ENCODE data around the gene AMBRA1.

Gene AMBRA1

DNA sequence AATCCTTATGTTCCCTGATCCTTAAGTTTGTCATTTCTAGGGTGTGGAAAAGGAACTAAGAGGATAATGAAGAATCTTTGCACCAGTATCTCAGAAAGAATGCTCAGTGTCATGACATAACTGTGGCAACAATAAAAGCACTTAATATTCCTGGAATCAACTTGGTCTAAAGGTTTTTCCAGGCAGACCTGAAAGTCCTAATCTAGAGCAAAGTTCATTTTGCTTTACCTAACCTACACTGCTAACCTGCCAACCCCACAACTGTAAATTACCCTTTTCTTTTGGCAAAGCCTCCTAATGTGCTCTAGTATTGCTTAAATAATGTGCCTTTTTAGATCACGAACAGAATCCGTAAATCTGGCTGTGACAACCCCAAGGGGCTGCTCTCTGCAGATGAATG lies 82.5 kb downstream of the AMBRA1 start:
- DNase-seq (ENCODE audit: low spot score), result no peak
- TF ChIP-seq, protein P1, sequence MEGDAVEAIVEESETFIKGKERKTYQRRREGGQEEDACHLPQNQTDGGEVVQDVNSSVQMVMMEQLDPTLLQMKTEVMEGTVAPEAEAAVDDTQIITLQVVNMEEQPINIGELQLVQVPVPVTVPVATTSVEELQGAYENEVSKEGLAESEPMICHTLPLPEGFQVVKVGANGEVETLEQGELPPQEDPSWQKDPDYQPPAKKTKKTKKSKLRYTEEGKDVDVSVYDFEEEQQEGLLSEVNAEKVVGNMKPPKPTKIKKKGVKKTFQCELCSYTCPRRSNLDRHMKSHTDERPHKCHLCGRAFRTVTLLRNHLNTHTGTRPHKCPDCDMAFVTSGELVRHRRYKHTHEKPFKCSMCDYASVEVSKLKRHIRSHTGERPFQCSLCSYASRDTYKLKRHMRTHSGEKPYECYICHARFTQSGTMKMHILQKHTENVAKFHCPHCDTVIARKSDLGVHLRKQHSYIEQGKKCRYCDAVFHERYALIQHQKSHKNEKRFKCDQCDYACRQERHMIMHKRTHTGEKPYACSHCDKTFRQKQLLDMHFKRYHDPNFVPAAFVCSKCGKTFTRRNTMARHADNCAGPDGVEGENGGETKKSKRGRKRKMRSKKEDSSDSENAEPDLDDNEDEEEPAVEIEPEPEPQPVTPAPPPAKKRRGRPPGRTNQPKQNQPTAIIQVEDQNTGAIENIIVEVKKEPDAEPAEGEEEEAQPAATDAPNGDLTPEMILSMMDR (IDR thresholded peaks at IDR 0.05; ENCODE audit: extremely low read depth, missing control alignments), result no peak

DNA sequence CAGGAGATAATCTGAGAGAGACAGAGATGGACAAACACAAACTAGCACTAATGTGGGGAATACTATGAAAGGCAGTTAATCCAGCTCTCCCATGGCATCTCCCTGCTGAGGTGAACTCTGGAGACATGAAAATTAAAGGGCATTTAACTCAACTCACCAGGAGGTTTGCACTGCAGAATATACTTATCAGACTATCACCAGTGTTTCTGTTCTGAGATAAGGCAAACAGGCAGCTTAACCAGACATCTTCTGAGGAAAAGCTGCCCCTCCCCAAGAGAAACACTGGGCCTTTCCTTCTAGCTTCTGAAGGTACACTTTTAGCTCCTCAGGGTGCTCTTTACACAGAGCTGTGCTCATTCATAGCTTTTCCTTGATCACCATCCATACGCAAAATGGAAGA lies 85.5 kb downstream of the AMBRA1 start:
- DNase-seq (ENCODE audit: low spot score), result no peak

DNA sequence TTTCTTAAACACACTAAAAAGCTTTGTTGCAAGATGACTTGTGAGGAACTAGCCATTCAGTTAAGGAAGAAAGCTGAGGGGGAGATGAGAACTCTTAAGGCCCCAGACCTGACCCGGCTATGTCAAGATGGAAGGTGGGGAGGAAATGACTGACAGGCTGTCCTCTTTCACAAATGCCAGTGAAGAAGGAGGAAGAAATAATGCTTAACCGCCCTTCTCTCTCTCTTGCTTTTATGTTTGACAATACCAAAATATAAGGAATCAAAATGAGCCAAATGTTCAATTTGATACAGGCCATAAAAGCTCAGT lies 87.4 kb downstream of the AMBRA1 start:
- TF ChIP-seq, protein P1 (IDR thresholded peaks at IDR 0.05; ENCODE audit: extremely low read depth, missing control alignments), result no peak
- DNase-seq (ENCODE audit: low spot score), result no peak

More for the DNA sequence above, 85.5 kb downstream of the AMBRA1 start:
- TF ChIP-seq, protein P1 (IDR thresholded peaks at IDR 0.05; ENCODE audit: extremely low read depth, missing control alignments), result no peak

DNA sequence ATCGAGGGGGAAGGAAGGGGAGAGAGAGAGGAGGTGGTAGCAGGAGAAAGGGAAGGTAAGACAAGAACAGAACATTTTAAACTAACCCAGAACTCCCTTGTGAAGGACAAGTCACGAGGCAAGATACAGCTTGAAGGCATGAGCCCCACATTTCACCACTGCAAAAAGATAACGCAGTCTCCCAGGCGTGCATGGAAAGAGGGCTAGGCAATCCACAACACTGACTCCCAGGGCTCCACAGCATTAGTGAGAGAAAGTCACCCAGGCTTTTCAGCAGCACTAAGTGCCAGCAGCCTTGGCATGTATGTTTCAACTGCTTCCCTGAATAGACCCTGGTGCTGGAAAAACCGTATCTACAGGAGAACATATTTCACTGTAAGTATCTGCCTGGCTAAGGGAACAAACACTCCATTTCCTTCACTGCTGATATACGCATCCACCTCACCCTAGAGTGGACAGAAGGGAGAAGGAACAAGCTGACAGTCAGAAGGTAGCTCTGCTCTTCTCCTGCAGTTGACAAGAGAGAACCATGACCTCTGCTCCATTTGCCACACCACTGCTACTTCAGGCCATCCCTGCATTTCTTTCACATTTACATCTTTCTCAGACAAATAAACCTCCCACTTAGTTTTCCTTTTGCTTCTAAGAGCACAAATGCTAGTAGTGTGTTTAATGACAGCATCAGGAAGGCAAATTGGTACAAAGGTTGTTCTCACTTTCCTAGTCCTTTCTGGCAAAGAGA lies 87.9 kb downstream of the AMBRA1 start:
- no peak for DNase-seq (ENCODE audit: low spot score)
- TF ChIP-seq, protein P1 (IDR thresholded peaks at IDR 0.05; ENCODE audit: extremely low read depth, missing control alignments), result no peak

DNA sequence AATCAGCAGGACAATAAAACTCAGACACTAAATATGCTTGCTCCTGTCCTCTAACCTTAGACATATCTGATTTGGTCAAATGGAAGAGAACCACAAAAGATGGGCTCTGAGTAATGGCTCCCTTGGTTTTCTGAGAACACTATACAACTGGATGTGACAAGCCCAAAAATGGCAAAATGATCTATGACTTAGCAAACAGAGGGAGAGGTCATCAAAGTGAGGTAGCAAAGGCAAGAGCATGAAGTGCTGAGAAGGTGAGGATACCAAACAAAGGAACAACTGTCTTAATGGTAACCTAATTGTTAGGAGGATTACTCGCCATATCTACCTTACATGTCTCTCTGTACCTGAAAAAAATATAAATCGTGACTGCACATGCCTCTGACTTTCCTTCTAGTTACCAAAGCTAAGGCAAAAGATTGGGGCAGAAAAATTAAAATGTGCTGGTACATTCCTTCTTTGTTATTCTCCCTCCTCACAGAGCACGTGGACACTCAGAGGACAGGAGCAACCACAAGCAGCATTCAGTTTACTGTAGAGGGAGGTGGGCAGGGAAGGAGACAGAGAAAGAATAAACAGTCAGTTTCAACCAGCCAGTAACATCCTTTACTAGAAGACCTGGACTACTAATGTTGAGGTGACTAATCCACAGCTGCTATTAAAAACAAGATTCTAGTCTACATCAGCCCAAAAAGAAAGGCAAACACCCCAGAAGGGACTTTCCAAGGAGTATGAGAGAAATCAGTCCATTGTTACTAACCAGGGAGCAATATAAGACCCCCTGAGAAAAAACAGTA lies 88.8 kb downstream of the AMBRA1 start:
- DNase-seq (ENCODE audit: low spot score), result peak; percentile 36
- TF ChIP-seq, protein P1 (IDR thresholded peaks at IDR 0.05; ENCODE audit: extremely low read depth, missing control alignments), result no peak

DNA sequence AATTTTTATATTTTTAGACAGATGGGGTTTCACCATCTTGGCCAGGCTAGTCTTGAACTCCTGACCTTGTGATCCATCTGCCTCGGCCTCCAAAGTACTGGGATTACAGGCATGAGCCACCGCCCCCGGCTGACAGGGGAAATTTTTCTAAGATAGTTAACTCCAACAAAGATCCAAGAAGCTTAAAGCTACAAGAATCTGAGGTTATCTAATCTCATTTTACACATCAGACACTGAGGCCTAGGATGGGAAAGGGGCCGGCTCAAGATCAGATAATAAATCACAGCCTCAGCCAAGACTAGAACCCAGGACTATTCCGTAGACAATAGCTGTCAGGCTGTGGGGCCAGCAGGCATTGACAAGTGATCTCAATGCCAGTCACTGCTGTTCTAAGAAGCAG lies 94.0 kb downstream of the AMBRA1 start:
- TF ChIP-seq, protein P1 (IDR thresholded peaks at IDR 0.05; ENCODE audit: extremely low read depth, missing control alignments), result no peak
- no peak for DNase-seq (ENCODE audit: low spot score)

DNA sequence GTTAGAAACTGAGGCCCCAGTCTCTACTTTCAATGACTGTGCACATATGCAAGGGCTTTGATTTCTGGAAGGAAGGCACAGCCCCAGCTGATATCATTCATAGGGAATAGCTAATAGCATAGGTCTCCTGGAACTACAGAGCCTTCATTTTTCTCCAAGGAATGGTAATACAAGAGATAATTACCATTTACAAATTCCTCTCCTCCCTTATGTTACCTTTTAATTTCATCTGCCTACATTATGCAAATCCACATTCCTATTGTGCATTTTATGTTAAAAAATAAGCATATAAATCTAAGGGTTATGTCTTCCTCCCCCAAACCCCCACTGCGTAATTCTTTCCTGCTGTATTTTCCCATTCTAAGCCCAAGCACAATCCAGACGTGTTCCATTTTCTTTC lies 94.9 kb downstream of the AMBRA1 start:
- DNase-seq (ENCODE audit: low spot score), result no peak
- TF ChIP-seq, protein P1 (IDR thresholded peaks at IDR 0.05; ENCODE audit: extremely low read depth, missing control alignments), result no peak
